Vagina (tissue), 2 donors: Measurements from ENCODE around the gene UBE2E2.

Source experiments
- POLR2AphosphoS5 ChIP-seq, 2 donors: sonication (generic); formaldehyde crosslinking; IDR thresholded peaks; one replicate each; pipeline ENCODE4 v1.9.0; 2017; ENCODE audit warnings: antibody characterized with exemption in 2 of 2, mild to moderate bottlenecking in 2 of 2, low read depth in 1 of 2; ENCODE audit not compliant: insufficient read depth in 1 of 2
- TF ChIP-seq, protein P1 (sequence below), 3 experiments: fragments of 450-650 bp in 2 of 3; fragments of 200-600 bp in 1 of 3; sonication (generic) in 1 of 3; IDR thresholded peaks; one replicate each; pipeline ENCODE4 v1.5.1; 2017 to 2019; ENCODE audit warnings: antibody characterized with exemption in 3 of 3, mild to moderate bottlenecking in 2 of 3, moderate library complexity in 2 of 3

DNA sequence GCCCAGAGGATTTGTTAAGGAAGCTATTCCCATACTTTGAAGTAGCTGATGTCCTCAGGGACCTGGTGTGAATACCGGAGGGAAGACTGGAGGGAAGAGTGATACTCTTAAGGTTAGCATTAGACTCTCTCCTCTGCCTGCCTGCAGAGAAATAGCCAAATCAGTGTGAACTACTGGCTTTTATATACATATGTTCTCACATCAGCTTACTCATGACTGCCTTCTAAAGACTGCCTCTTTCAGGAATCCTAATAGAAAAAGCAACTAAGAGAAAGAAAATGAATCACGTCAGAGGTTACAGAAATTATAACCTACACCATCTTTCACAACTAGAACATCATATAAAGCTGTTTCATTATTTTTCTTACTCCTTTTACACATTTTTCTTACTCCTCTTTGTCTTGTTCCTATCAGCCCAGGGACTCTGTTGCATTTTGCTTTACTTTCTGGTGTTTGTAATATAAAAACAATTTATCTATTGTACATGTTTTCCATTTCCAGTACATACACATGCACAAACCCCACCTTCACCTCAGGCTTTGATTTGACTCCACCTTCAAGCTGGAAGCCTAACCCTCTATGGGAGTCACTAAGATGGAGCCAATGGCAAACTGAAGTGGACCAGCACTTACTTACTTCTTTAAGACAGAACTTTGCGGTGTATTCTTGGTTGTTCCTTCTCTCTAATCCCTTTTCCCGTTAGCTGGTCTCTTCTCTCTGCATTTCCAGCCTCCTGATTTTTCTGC lies 345.0 kb downstream of the UBE2E2 start:
- TF ChIP-seq, protein P1, sequence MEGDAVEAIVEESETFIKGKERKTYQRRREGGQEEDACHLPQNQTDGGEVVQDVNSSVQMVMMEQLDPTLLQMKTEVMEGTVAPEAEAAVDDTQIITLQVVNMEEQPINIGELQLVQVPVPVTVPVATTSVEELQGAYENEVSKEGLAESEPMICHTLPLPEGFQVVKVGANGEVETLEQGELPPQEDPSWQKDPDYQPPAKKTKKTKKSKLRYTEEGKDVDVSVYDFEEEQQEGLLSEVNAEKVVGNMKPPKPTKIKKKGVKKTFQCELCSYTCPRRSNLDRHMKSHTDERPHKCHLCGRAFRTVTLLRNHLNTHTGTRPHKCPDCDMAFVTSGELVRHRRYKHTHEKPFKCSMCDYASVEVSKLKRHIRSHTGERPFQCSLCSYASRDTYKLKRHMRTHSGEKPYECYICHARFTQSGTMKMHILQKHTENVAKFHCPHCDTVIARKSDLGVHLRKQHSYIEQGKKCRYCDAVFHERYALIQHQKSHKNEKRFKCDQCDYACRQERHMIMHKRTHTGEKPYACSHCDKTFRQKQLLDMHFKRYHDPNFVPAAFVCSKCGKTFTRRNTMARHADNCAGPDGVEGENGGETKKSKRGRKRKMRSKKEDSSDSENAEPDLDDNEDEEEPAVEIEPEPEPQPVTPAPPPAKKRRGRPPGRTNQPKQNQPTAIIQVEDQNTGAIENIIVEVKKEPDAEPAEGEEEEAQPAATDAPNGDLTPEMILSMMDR (IDR thresholded peaks at IDR 0.05), result no peak
- no peak for TF ChIP-seq POLR2AphosphoS5 (IDR thresholded peaks at IDR 0.05; ENCODE audit: insufficient read depth in 1 of 2, low read depth in 1 of 2)
